ENCODE data around the gene CST3.

GRCh38 chr20:23607497-23608245 lies 30.1 kb downstream of the CST3 start:
- TF ChIP-seq POLR2AphosphoS5 (IDR thresholded peaks at IDR 0.05) (no peak), EZH2 (IDR thresholded peaks at IDR 0.05; ENCODE audit: borderline replicate concordance, insufficient read depth, low read length, poor library complexity, severe bottlenecking) (no peak), EP300 (conservative IDR thresholded peaks at IDR 0.05; ENCODE audit: poor library complexity, severe bottlenecking) (no peak), RAD21 (conservative IDR thresholded peaks at IDR 0.05) (no peak)
- TF ChIP-seq, protein P1, sequence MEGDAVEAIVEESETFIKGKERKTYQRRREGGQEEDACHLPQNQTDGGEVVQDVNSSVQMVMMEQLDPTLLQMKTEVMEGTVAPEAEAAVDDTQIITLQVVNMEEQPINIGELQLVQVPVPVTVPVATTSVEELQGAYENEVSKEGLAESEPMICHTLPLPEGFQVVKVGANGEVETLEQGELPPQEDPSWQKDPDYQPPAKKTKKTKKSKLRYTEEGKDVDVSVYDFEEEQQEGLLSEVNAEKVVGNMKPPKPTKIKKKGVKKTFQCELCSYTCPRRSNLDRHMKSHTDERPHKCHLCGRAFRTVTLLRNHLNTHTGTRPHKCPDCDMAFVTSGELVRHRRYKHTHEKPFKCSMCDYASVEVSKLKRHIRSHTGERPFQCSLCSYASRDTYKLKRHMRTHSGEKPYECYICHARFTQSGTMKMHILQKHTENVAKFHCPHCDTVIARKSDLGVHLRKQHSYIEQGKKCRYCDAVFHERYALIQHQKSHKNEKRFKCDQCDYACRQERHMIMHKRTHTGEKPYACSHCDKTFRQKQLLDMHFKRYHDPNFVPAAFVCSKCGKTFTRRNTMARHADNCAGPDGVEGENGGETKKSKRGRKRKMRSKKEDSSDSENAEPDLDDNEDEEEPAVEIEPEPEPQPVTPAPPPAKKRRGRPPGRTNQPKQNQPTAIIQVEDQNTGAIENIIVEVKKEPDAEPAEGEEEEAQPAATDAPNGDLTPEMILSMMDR (IDR thresholded peaks at IDR 0.05; ENCODE audit: poor library complexity, severe bottlenecking): no peak
